GM15510 (cell line): ENCODE measurements around the gene SMIM1.

Source experiments
- POLR2A ChIP-seq: IDR thresholded peaks from 3 replicates; pipeline ENCODE4 v1.6.1; 2011; ENCODE audit warnings: borderline replicate concordance; ENCODE audit not compliant: insufficient read length; ENCODE audit errors: extremely low read depth

Gene SMIM1

GRCh38 chr1:3772715-3773571 lies at the start of gene SMIM1:
Gene SMIM1 (plus strand): TSS chr1:3772749. CDS start chr1:3775374, 2,625 bp downstream.
- TF ChIP-seq POLR2A: no peak

- no peak for TF ChIP-seq POLR2A
These were observed 49.7 kb upstream of the SMIM1 start for GRCh38 chr1:3722846-3723245.

- TF ChIP-seq POLR2A: no peak
These were observed 47.2 kb upstream of the SMIM1 start for GRCh38 chr1:3725366-3725765.

GRCh38 chr1:3727042-3727824 lies 45.3 kb upstream of the SMIM1 start:
- no peak for TF ChIP-seq POLR2A

GRCh38 chr1:3727825-3728776 lies 44.4 kb upstream of the SMIM1 start:
- no peak for TF ChIP-seq POLR2A

GRCh38 chr1:3729594-3730542 lies 42.7 kb upstream of the SMIM1 start:
- TF ChIP-seq POLR2A: no peak

GRCh38 chr1:3730543-3731247 lies 41.9 kb upstream of the SMIM1 start:
- TF ChIP-seq POLR2A: no peak

- no peak for TF ChIP-seq POLR2A
These were observed 40.7 kb upstream of the SMIM1 start for GRCh38 chr1:3731583-3732433.

GRCh38 chr1:3732434-3733093 lies 40.0 kb upstream of the SMIM1 start:
- TF ChIP-seq POLR2A: no peak

GRCh38 chr1:3733094-3733882 lies 39.3 kb upstream of the SMIM1 start:
- no peak for TF ChIP-seq POLR2A
